ENCODE results near the gene ST7. TPM values are rescaled to one million over a fixed set of nuclear protein-coding genes. Genes with fewer than 3 reads are reported as not detected.

The ST7 gene
- total RNA-seq, 1 experiment from 2014 or later, result 12.9 TPM

- Histone ChIP-seq H4K20me1 (ENCODE audit: control insufficient read depth, insufficient read depth, insufficient read length) (no peaks in the 10 kb centered on the region), H3K9me3 (ENCODE audit: control insufficient read depth, low read depth, low read length) (peaks cover 5% of the 10 kb centered on the region), H3K56ac (ENCODE audit: insufficient read length, low read depth, low read length) (no peak overlapping the region), H3K4me1 (ENCODE audit: insufficient read depth, low read length) (no peaks in the 10 kb centered on the region), H3K27ac (ENCODE audit: insufficient read length, low read depth, low read length) (no peak overlapping the region), H2BK5ac (ENCODE audit: insufficient read length, low read length) (no peak overlapping the region), H2BK15ac (ENCODE audit: low read depth, low read length) (no peak overlapping the region), H3K23me2 (ENCODE audit: insufficient read length, low read depth, low read length, poor library complexity, severe bottlenecking) (no peaks in the 10 kb centered on the region), H3K79me1 (ENCODE audit: insufficient read depth, low read depth, low read length, poor library complexity, severe bottlenecking) (no peaks in the 10 kb centered on the region), H2AFZ (ENCODE audit: low read length) (no peak overlapping the region), H3K27me3 (ENCODE audit: insufficient read depth, low read length) (no peaks in the 10 kb centered on the region), H3K4ac (ENCODE audit: low read depth, low read length) (no peak overlapping the region), H2BK12ac (ENCODE audit: insufficient read length, low read depth, low read length) (no peak overlapping the region), H3K79me2 (ENCODE audit: insufficient read depth, low read length) (no peaks in the 10 kb centered on the region), H3K9ac (ENCODE audit: extremely low read depth, insufficient read length, low read length) (no peak overlapping the region), H4K5ac (ENCODE audit: insufficient read length, low read depth, low read length) (no peak overlapping the region), H2BK120ac (ENCODE audit: low read depth, low read length, poor library complexity, severe bottlenecking) (no peak overlapping the region), H3T11ph (ENCODE audit: low read length) (no peak overlapping the region), H4K91ac (ENCODE audit: insufficient read length, low read depth, low read length) (no peak overlapping the region), H3K23ac (ENCODE audit: insufficient read length, low read depth, low read length) (no peak overlapping the region), H2BK20ac (ENCODE audit: low read depth, low read length, poor library complexity, severe bottlenecking) (no peak overlapping the region), H3K4me2 (ENCODE audit: insufficient read depth, insufficient read length, low read length) (no peak overlapping the region), H3K14ac (ENCODE audit: insufficient read depth, low read length) (no peak overlapping the region), H4K8ac (replicated peaks; ENCODE audit: insufficient read length, low read depth, low read length) (no peak overlapping the region), H2AK5ac (ENCODE audit: insufficient read length, low read length) (no peak overlapping the region), H3K18ac (ENCODE audit: insufficient read length, low read depth, low read length) (no peak overlapping the region)
- H3K9me3 Mint-ChIP-seq, result peaks cover 14 to 20% of the 10 kb centered on the region in 2 experiments
- H3K4me3 Mint-ChIP-seq, result no peak overlapping the region
- no CpG with 5 or more reads among the region's 4 CpGs for WGBS (ENCODE audit: extremely low coverage, insufficient read length, low lambda C conversion rate)
- no peak overlapping the region for H3K27ac Mint-ChIP-seq
- TF ChIP-seq CTCF (conservative IDR thresholded peaks at IDR 0.05), result no peak
- no peaks in the 10 kb centered on the region for H3K27me3 Mint-ChIP-seq (ENCODE audit: low read depth)
- 0 out of 4 replicates have a peak, but pooled peaks cover 0 to 2% of the 10 kb centered on the region in 2 experiments for H3K4me1 Mint-ChIP-seq
- H3K36me3 Mint-ChIP-seq (ENCODE audit: insufficient read depth in 1 of 3, low read depth in 3 of 3), result peaks cover 11 to 17% (median 16%) of the 10 kb centered on the region in 3 experiments
- no peak for DNase-seq
Observed at GRCh38 chr7:116986611-116987565, 33.6 kb downstream of the ST7 start.
